ENCODE results near the gene LRRC32.

The LRRC32 gene

DNA sequence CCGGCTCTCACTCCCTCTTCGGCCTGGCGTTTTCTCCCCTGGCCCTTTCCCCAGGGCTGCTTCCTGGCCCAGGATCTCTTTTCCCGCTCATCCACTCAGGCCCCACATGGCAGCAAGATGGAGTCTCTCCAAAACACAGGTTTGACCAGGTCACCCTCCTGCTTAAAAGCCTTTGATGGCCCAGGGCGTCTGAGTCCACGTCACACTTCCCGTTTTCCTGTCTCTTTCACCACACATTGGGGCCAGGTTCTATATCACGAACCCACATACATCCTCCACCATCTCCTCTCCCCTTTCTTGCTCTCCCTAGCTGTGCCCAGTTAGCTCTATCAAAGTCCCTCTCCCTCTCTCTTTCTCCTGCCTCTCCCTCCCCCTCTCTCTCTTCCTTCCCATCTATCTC lies 7.8 kb upstream of the LRRC32 start:
- no peak for DNase-seq

- DNase-seq, result no peak
These were observed 6.9 kb upstream of the LRRC32 start for GRCh38 chr11:76677458-76677765.

- no peak for DNase-seq
These were observed 6.3 kb upstream of the LRRC32 start for GRCh38 chr11:76676636-76677457.

DNA sequence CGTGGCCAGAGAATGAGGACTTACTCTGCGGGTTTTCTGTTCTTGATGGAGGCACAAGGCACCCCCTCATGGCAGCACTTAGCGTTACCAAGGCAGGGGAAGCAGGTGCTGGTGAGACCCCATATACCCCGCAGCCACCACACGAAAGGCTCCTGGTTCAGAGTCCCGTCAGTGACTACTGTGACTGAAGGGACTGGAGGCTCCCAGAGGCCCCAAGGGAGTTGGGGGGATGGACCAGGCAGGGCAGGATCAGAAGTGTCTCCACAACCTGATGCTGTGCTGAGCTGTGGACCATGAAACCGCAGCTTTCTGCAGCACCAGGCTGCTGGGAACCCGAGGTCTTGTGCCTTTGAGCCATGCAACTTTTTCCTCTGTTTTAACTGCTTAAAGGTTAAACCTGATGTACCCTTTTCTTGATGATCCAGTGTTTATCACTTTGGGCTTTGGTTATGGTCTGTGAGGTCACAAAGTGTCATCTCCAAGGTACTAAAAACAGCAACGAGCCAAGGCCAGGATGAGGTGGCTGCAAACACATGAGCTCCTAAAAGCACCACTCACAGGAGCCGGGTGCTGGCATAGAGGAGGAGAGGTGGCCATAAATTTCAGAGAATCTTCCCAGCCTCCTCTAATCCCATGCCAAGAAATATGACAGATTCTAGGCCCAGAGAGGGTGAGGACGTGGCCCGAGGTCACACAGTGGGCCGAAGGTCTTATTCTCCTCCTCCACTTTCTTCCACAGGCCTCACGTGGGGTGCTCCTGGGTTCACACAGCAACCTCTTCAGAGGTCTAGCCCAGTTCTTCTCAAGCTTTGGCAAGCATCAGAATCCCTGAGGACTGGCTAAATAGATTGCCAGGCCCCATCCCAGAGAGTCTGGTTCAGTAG lies 4.2 kb upstream of the LRRC32 start:
- no peak for DNase-seq

GRCh38 chr11:76673176-76674142 lies 2.9 kb upstream of the LRRC32 start:
- DNase-seq, result no peak

DNA sequence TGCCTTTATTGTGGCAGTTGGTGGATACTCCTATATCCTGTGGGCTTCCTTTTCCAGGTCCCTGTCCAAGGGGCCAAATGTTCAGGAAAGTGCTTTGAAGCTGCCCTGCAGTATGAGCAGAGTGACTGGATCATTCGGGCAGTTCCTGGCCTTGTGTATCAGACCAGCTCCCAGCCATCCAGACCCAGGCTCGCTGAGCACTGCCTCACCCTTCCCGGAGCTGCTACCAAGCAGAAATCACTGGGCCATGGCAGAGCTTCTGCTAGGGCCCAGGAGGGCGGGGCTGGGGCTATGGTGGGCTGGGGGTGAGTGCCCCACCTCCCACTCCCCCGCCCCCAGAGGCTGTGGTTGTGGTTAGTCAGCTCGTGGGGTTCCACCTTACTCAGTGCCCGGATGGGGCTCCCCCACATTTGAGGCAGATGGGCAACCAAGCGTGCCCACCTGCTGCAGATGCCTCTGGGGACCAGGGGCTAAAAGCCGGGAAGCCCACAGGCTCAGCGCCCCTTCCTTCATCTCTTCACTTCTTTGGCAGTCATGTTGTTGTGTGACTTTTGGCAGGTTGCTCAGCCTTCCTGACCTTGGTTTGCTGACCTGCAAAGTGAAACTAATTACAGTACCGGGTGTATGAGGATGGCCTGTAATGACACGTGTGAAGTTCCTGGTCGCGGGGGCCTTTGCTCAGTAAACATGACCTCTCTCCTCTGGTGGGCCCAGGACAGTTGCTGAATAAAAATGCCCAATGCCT lies 2.1 kb upstream of the LRRC32 start:
- DNase-seq, result no peak

DNA sequence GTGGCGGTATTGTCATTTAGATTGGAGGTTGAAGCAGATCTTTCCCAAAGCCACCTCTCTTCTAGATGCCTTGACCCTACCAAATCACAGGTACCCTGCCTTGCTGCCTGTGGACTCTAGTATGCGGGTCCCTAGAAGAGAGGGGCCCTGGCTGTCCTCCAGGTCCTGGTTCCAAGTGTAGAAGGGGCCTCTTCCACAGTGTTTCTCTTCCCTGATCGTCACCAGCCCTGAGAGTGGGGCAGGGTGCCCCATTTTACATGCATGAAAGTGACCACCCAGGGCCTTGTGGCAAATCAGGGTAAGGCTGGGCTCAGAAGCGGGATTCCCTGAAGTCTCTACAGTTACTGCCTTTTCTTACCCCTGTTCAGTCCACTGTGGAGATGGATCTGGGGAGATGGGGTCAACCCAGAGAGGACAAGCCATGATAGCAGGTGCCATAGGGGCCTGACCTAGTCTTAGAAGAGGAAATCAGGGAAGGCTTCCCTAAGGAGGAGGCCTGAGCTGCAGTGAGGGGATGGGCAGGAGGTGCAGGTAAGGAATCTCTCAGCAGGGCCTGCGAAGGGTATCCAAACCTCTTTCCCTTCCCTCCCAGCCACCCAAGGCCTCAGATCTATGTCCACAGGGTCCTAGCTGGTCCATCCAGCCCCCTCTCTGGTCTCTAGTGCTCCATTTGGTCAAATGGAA lies 1.2 kb upstream of the LRRC32 start:
- DNase-seq, result no peak

DNA sequence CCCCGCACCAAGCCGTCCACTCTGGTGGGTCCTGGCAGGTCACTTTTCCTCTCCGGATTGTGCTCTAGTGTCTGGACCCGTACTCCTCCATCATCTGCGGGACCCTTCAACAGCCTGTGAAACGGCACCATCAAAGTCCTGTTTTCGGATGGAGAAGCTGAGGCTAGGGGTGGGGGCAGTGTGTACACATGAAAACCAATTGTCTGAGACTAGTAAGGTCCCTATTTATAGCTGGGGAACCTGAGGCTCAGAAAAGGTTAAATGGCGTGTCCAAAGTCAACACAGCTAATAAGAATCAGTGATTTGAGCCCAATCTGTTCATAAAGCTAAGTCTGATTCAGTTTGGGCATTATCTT lies 668 bp upstream of the LRRC32 start:
- no peak for DNase-seq

DNA sequence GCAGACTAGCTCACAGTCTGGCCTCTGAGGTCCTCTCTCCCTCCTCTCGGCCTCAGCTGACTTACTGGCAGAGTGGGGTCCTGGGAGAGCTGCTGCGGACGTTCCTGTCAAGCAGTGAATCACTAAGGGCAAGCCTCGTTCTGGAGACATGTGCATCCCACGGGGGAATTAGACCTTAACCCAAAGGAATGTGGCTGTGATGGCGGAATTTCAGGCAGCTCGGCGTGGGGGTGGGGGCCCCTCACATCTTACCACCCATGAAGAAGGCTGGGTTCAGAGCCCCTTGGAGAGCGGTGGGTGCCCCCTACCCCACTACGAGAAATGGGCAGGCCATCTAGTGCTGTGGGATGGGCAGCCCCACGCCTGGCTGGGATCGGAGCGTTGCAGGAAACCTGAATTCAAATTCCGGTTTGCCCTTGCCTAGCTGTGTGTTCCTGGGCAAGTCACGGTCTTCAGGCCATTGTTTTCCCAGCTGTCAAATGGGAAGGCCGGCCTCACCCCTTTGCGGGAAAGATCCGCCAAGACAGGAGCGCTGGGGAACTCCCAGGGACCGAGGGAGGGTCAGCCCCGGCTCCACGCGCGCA lies 554 bp downstream of the LRRC32 start:
- DNase-seq, result no peak

DNA sequence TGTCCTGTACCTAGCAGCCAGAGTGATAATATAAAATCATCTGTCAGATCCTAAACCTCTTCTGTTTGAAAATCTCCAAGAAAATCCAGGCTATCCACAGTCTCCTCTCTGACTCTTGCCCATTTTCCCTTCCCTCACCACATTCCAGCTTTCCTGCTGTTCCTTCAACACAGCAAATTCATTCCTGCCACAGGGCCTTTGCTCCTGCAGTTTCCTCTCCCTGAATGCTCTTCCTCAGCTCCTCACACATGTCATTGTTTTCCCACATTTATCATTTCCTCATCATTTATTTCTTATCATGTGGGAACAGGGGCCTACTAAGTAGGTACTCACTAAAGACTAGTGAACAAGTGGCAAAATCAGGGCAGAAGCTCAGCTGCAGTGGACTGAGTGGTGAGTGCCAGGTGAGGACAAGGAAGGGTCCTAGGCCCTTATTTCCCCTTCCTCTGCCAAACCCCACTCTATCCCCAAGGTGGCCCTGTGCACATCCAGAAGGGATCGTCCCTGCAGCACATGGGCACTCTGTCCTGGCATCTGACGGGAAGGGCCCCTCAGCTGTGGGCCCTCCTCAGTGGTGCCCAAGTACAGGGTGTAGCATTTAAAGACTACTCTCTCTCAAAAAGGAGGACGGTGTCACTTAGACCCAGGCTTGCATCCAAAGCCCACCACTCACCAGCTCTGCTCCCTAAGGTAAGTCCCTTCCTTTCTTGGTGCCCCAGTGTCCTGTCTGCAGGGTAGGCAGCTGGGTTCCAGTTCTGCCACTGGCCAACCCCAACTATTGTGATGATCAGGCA lies 2.0 kb downstream of the LRRC32 start:
- no peak for DNase-seq

DNA sequence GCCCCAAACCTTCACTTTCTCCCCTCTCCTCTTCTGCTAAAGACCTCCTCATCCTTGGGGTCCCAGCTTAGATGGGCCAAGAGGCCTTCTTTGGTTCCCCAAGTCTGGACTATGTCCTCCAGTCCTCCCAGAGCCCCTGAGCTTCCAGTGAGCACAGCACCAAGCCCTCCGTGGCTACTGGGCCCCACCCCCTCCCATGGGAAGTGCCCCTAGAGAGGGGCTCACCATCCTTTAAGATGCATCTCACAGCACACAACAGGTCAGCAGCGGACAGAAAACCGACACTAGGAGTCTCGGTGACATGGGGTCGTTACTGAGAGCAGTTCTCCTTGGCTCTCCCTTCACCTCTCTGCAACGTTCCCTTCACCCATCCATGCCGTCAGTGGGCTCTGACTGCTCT lies 2.7 kb downstream of the LRRC32 start:
- DNase-seq, result no peak

DNA sequence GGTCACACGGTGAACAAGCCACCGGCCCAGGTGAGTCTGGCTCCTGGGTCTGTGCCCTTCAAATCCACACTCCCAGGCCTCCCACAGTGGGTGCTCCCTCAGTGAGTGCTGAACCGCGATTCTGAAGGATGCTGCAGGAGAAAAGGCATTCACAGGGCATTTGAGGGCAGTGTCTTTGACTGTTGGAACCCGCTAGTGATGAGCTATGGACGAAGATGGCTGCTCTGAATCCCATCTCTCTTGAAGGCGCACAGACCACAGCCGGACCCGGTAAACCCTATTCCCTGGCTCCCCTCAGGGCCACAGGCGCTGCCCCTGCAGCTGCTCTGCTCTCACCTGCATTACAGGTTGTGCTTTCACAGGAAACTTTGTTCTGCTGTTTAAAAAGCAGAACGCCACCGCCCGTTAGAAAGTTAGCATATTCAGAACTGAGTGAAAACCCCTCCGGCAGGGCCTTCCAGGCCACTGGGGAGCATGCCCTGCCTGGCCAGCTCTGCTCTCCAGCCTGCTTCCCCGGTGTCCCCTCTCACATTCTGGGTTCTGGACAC lies 3.2 kb downstream of the LRRC32 start:
- DNase-seq, result no peak

DNA sequence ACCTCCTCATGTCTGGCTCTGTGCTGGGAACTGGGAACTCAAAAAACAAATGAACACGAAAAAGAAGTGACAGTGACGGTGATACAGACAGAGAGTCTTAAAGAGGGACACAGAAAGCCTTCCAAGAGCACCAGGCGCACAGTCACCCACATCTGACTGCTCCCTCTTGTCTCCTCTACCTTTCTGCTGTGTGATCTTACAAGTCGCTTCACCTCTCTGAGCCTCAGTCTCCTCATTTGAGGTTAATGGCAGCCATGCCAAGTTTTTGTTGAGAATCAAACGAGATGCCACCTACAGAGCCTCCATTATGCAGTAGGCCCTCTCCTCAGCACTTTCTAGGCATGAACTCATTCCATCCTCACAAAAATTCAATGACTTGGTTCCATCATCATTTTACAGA lies 3.7 kb downstream of the LRRC32 start:
- DNase-seq, result no peak

DNA sequence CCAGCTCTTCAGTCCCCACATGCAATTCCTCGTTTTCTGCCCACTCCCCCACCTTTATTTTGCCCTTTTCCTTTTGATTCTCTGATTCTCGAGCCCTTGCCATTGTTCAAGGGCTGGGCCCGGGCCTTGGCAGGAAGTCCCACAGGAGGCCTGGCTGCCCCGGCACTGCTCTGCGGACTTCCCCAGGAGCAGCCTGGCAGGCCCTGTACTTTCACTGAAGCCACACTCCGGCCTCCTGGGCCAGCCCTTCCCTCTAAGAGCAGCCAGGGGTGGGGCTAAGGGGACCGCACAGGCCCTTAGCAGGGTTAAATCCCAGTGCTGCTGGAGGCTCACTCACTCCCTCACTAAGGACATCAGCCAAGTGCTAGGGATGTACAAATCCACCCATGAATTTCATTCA lies 4.1 kb downstream of the LRRC32 start:
- no peak for DNase-seq

- no peak for DNase-seq
These were observed 4.6 kb downstream of the LRRC32 start for GRCh38 chr11:76665921-76666351.

GRCh38 chr11:76665172-76665571 lies 5.4 kb downstream of the LRRC32 start:
- no peak for DNase-seq

DNA sequence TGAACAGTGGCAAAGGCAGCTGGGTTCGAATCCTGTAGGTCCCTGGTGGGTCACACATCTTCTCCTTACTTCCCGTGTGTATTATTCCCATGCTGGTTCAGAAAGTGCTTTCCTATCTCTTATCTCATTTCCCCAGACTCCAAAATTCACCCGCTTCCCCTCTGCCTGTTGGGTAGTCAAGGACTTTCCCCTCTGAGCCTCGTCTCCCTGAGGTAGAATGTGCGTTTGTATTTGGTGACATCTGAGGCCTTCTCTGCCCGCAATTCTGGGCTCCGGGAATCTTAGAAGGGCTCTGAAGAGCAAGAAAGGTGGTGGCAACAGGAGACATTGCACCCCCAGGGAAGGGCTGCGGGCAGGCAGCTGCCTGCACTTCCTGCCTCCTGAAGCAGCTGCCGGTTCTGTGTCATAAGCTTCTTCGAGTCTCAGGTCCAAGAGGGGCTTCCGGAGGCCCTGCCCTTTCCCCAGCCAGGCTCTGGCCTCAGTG lies 5.9 kb downstream of the LRRC32 start:
- DNase-seq, result no peak

DNA sequence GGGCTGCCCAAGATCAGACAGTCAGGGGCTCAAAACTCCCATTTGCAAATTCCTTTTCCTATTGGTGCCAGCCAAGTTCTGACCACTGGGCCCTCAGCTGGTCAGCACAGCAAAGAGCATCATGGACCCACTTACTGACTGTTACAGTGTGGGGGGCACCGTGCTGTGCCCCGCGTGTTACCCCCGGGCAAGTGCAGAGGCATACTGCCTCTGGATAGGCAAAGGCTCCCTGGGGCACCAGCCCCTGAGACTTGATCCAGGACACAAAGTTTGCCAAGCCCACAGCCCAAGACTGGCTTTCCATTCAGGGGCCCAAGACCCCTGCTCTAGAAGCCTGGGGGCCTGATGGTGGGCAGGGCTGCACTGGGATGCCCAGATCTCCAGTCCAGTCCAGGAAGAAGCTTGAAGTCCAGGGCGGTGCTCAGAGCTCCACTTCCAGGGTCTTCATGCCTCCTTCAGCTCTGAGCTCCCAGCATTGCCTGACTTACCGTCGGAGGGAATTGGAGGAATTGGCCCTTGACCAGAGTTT lies 6.6 kb downstream of the LRRC32 start:
- DNase-seq, result no peak

DNA sequence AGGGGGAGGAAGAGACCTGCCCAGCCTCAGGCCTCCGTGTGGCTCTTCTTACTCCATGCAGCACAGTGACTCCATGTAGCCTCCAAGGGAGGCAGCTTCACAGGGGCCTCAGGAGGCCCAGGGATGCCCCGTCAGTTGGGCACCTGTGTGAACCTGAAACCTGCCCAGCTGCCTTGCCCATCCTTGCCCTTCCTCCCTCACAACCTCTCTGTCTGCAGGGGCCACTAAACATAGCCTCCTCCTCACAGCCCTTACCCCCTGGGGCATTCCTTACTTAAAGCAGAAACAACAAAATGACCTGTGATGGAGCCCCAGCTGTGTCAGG lies 7.1 kb downstream of the LRRC32 start:
- no peak for DNase-seq
